Heart left ventricle (tissue), 16 donors: ENCODE data around the gene KIF4B. TPM values are rescaled to one million over a fixed set of nuclear protein-coding genes. Genes with fewer than 3 reads are reported as not detected.

Experiments used
- ATAC-seq, 4 donors: fragments of 200-7000 bp; cut with Tn5 transposase; one replicate each; pipeline ENCODE4 v1.9.1; 2020 to 2022; ENCODE audit warnings: moderate library complexity in 4 of 4, mild to moderate bottlenecking in 3 of 4, moderate number of reproducible peaks in 1 of 4
- DNase-seq, 5 donors: peaks; one replicate each; pipeline ENCODE4 v3.0.0-alpha.2; 2020
- H3K27ac ChIP-seq, 12 donors: fragments of 200-600 bp; sonication (generic) in 4 of 12; one replicate each; pipeline versions ENCODE4 v1.5.0 to v1.8.0; 2016 to 2022; ENCODE audit warnings: mild to moderate bottlenecking in 2 of 12
- H3K27me3 ChIP-seq, 9 donors: fragments of 200-600 bp; sonication (generic) in 2 of 9; one replicate each; pipeline versions ENCODE4 v1.5.1 to v1.8.0; 2016 to 2022; ENCODE audit warnings: mild to moderate bottlenecking in 3 of 9
- H3K36me3 ChIP-seq, 9 donors: fragments of 200-600 bp; sonication (generic) in 2 of 9; one replicate each; pipeline versions ENCODE4 v1.5.0 to v1.8.0; 2018 to 2022; ENCODE audit warnings: mild to moderate bottlenecking in 2 of 9
- H3K4me1 ChIP-seq, 12 donors: fragments of 200-600 bp; sonication (generic) in 4 of 12; one replicate each; pipeline versions ENCODE4 v1.5.0 to v1.8.0; 2016 to 2022; ENCODE audit warnings: mild to moderate bottlenecking in 3 of 12
- H3K4me3 ChIP-seq, 12 donors: fragments of 200-600 bp; sonication (generic) in 4 of 12; one replicate each; pipeline versions ENCODE4 v1.5.0 to v1.8.0; 2017 to 2022; ENCODE audit warnings: mild to moderate bottlenecking in 9 of 12, moderate library complexity in 4 of 12
- H3K9me3 ChIP-seq, 12 donors: fragments of 200-600 bp; sonication (generic) in 4 of 12; one replicate each; pipeline versions ENCODE4 v1.5.0 to v1.8.0; 2016 to 2022; ENCODE audit warnings: mild to moderate bottlenecking in 1 of 12
- CTCF ChIP-seq, 12 donors: fragments of 200-600 bp; sonication (generic) in 4 of 12; IDR thresholded peaks; one replicate each; pipeline versions ENCODE4 v1.5.0 to v1.8.0; 2018 to 2022; ENCODE audit warnings: antibody characterized with exemption in 12 of 12, mild to moderate bottlenecking in 5 of 12
- POLR2A ChIP-seq, 2 donors: fragments of 450-650 bp; IDR thresholded peaks; one replicate each; pipeline ENCODE4 v1.6.1; 2017; ENCODE audit warnings: antibody characterized with exemption in 2 of 2, mild to moderate bottlenecking in 2 of 2, moderate library complexity in 2 of 2
- WGBS, 4 donors: extraction: QIAGEN DNeasy Blood & Tissue Kit in 2 of 4; methylation state at CpG; one replicate each; pipeline versions ENCODE4 v1.1.5 to v1.1.7; 2013 to 2018; 5-methylcytosine and 5-hydroxymethylcytosine counted together
- intact Hi-C, 10 donors: fragments of 100-400 bp; cut with DNase I; formaldehyde crosslinking; loops; one replicate each; pipeline versions ENCODE4 v1.11.1 to v1.14.2; 2022
- polyA plus RNA-seq, 2 donors: library from polyadenylated mRNA; stranded (reverse); fragments of 200-250 nt; gene quantifications; one replicate each; pipeline ENCODE4 v1.2.3, GENCODE V29; 2013
- total RNA-seq, 9 donors: library from RNA; depleted of rRNA in 2 of 9; stranded (reverse); fragments of >200 nt in 2 of 9; fragmentation: NEBNext Ultra II Directional in 3 of 9; extraction: Animal tissue kit (Norgen Biotek cat#: 25700) in 3 of 9; gene quantifications; one replicate each; pipeline versions ENCODE4 v1.1.0 to v1.2.4, GENCODE V29; 2016 to 2023
- donor health status: ischemic (EF 13 %, LVEDD 7.1; RV severe dilation, severe dysfunction).
- donor health status: healthy with polysubstance abuse.
- donor health status: DM: no; HTN: yes; CAD: no.
- donor health status: DM: no; HTN: no; CAD: no.
- donor health status: ischemic (EF 25% LVEDD 6.9; RV normal size, moderate dysfunction).
- donor health status: ischemic (EF 25% LVEDD 5.7; RV mildly dilated, moderate dysfunction).
- donor health status: healthy.
- donor health status: DM: yes; HTN: yes; CAD: no.
- donor health status: ischemic (EF 35%, LVEDD 5.7; RV mildly dilated, moderate dysfunction).
- donor health status: nonischemic (EF 11% LVEDD 7.7; RV severe dilation, severe dysfunction).
- donor health status: DM: yes; HTN: yes; CAD: no.
- donor health status: PGD.
- donor health status: ischemic (EF 29% LVEDD 5.4; RV normal size, mild dysfunction).
- donor health status: nonischemic (EF 23%, LVEDD 6.1; RV moderate dilation, normal function).

Gene KIF4B
- total and polyA plus RNA-seq, 11 donors, result 0.07 to 0.21 TPM; not detected in 9

DNA sequence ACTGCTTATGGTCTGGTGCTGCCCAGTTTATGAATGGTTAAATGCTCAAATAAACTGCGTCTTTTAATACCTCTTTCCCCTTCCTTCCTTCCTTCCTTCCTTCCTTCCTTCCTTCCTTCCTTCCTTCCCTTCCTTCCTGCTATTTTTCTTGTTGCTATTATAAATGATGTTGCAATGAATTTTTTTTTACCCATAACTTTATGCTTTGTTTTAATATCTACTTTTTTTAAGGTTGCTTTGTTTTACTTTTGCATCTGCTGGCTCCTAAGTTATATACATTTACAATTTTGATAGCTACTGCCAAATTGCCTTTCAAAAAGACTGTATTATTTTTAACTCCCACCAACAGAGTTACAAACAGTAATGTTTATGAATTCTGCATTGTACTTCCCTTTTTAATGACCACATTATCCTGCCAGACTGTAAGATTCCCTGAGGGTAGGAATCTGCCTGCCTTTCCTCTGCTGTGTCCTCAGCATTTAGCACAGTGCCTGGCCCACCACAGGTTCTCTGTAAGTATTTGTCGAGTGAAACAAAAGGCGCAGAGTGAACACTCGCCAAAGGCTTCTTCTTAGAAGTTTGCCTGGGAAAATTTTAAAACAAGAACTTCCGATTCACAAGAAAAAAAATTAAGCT is 36.9 kb downstream of the KIF4B start:
- Histone ChIP-seq H3K4me3 (no peak overlapping the region), H3K27ac (no peak overlapping the region), H3K4me1 (peaks cover 0 to 18% (median 0%) of the 10 kb centered on the region in 12 donors), H3K36me3 (no peaks in the 10 kb centered on the region), H3K9me3 (no peaks in the 10 kb centered on the region), H3K27me3 (no peaks in the 10 kb centered on the region)
- intact Hi-C loops, result no loop called here
- 61 to 71% (median 67%) methylated on average over 5 of the region's 5 CpGs for WGBS, 4 donors
- no peak for TF ChIP-seq CTCF (IDR thresholded peaks at IDR 0.05)
- TF ChIP-seq POLR2A (IDR thresholded peaks at IDR 0.05), result no peak
- ATAC-seq, result no peak
- no peak for DNase-seq

DNA sequence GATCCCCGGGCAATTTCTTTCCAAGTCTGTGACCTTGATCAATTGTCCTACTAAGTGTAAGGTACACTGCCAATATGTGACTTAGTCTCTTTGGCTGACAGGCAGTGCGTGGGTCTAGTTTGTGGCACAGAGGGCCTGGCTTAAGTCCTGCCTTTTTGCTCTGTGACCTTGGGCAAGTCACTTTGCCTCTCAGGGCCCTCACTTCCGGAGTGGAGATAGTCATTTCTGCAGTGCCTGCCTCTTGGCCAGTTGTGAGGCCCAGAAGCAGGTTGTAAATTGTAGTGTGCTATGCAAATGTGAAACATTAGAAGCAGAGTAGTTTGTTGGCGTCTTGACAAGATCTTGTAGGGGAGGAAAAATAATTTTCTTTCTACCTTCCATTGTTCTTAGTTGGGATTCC is 39.0 kb downstream of the KIF4B start:
- intact Hi-C loops, result loop anchor here in 1 of 10 donors (1.0 kb wide), 1 partner anchor 39 kb away; no protein-coding TSS in a partner anchor
- H3K4me3 ChIP-seq, result no peak overlapping the region
- H3K27me3 ChIP-seq, result no peaks in the 10 kb centered on the region
- H3K4me1 ChIP-seq, result peaks cover 0 to 24% (median 1%) of the 10 kb centered on the region in 12 donors
- H3K9me3 ChIP-seq, result no peaks in the 10 kb centered on the region
- TF ChIP-seq CTCF (IDR thresholded peaks at IDR 0.05) (no peak), POLR2A (IDR thresholded peaks at IDR 0.05) (no peak)
- 51 to 64% (median 60%) methylated on average over 4 of the region's 4 CpGs for WGBS, 4 donors
- ATAC-seq (peak; percentile 13 to 75 (median 54)), DNase-seq (peak in 2 of 5 donors; percentile 32 to 46)
- no peaks in the 10 kb centered on the region for H3K36me3 ChIP-seq
- H3K27ac ChIP-seq, result peak overlapping the region in 7 of 12 donors; percentile 3 to 61 (median 20)

- TF ChIP-seq CTCF (IDR thresholded peaks at IDR 0.05) (no peak), POLR2A (IDR thresholded peaks at IDR 0.05) (no peak)
- peak in 3 of 5 donors; percentile 29 to 69 (median 30) for DNase-seq
- no peaks in the 10 kb centered on the region for H3K27me3 ChIP-seq
- no peaks in the 10 kb centered on the region for H3K36me3 ChIP-seq
- peak overlapping the region in 8 of 12 donors; percentile 3 to 61 (median 18) for H3K27ac ChIP-seq
- peak; percentile 68 to 92 (median 86) for ATAC-seq
- H3K4me3 ChIP-seq, result no peak overlapping the region
- H3K4me1 ChIP-seq, result peaks cover 0 to 26% (median 1%) of the 10 kb centered on the region in 12 donors
- WGBS, 4 donors, result 32 to 39% (median 36%) methylated on average over 4 of the region's 4 CpGs
- H3K9me3 ChIP-seq, result no peaks in the 10 kb centered on the region
- intact Hi-C loops, result no loop called here
Measured at GRCh38 chr5:155053501-155053900, 39.9 kb downstream of the KIF4B start.

DNA sequence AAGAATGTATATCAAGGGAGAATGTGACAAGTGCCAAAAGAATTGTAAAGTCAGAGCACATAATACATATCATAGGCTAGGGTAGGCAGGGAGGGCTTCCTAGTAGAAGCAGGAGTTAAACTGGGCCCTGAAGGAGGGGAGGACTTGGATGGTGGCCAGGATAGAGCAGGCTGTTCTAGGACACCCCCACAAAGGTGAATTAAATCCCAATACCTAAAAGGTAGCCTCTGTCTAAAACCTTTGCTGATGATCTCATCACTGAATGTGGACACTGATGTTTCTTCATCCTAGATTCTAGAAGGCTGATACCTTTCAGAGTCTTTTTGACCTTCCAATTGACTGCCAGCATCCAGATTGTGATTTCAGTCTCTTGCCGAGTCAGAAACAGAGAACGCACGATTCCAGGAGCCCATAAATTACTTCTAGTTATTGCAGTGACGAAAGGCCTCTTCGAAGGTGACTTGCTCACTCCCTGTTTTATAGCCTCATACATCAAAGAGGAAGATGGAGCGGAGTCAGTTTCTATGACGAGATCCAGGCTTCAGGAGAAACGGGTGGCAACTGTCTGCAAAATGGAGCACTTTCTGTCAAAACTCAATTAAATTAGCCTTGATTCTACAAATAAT is 43.2 kb downstream of the KIF4B start:
- TF ChIP-seq POLR2A (IDR thresholded peaks at IDR 0.05), result no peak
- TF ChIP-seq CTCF (IDR thresholded peaks at IDR 0.05), result no peak
- Histone ChIP-seq H3K4me3 (no peak overlapping the region), H3K27me3 (no peaks in the 10 kb centered on the region), H3K27ac (no peak overlapping the region), H3K4me1 (peaks cover 0 to 26% (median 1%) of the 10 kb centered on the region in 12 donors), H3K36me3 (no peaks in the 10 kb centered on the region), H3K9me3 (no peaks in the 10 kb centered on the region)
- ATAC-seq (no peak), DNase-seq (no peak)
- intact Hi-C loops, result no loop called here
- WGBS, 4 donors, result 68 to 76% (median 70%) methylated on average over 8 of the region's 8 CpGs
